ENCODE results near the gene ACOX2. TPM values are rescaled to one million over a fixed set of nuclear protein-coding genes. Genes with fewer than 3 reads are reported as not detected.

The ACOX2 gene
- total RNA-seq, 1 donor from 2014 or later, result 32.6 TPM

DNA sequence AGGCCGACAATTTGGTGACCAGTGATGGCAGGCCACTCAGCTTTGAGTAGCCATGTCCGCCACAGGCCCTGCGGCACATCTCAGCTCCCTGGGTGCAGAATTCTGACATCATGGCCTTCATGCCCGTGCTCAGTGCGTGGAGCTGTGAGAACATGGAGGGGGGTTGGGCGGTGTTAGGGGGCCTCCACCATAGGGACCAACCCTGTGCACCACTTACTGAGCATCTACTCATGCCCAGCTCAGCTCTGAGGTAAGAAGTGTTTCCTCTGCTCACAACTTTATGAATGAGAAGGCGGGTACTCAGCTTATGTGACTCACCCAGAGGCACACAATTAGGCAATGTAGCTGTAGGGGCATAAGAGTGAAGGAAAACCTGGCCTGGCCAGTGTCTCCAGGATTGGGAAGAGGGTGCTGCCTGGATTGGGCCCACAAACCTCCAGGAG lies 10.5 kb downstream of the ACOX2 start:
- H3K4me1 ChIP-seq, result no peaks in the 10 kb centered on the region
- no peak overlapping the region for H3K27ac ChIP-seq
- DNase-seq (ENCODE audit: low spot score in 2 of 2), result no peak
- TF ChIP-seq, protein P1, sequence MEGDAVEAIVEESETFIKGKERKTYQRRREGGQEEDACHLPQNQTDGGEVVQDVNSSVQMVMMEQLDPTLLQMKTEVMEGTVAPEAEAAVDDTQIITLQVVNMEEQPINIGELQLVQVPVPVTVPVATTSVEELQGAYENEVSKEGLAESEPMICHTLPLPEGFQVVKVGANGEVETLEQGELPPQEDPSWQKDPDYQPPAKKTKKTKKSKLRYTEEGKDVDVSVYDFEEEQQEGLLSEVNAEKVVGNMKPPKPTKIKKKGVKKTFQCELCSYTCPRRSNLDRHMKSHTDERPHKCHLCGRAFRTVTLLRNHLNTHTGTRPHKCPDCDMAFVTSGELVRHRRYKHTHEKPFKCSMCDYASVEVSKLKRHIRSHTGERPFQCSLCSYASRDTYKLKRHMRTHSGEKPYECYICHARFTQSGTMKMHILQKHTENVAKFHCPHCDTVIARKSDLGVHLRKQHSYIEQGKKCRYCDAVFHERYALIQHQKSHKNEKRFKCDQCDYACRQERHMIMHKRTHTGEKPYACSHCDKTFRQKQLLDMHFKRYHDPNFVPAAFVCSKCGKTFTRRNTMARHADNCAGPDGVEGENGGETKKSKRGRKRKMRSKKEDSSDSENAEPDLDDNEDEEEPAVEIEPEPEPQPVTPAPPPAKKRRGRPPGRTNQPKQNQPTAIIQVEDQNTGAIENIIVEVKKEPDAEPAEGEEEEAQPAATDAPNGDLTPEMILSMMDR (IDR thresholded peaks at IDR 0.05), result no peak
- H3K4me3 ChIP-seq, result no peak overlapping the region
- no peaks in the 10 kb centered on the region for H3K9me3 ChIP-seq
- peaks cover 18 to 72% of the 10 kb centered on the region in 2 donors for H3K36me3 ChIP-seq
- H3K27me3 ChIP-seq, result no peaks in the 10 kb centered on the region
- intact Hi-C loops (cut with DNase I), result no loop called here

DNA sequence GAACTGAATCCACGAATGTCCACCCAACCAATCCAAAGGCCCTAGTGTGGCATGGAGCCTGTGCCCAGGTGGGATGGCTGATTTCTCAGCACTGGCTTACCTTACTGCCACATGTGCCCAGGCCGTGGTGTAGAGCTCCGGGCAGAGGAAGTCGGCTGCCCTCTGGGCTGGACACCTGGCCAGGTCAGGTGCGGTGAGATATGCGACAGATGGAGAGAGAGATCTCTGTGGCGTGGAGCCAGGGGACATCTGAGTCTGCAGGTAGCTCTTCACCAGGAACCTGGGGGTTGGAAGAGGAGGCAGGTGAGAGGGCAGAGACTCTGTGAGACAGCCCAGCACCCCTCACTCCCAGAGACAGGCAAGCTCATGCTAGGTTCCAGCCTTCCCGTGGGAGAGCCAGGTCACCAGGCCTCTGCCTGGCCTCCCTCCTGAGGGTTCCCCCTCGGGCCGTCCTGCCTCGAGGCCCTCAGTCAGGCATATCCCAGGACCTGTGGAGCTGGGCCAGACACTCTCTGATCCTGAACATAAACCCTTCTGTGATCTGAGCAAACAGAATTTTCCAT lies 12.6 kb downstream of the ACOX2 start:
- TF ChIP-seq, protein P1 (IDR thresholded peaks at IDR 0.05), result no peak
- Histone ChIP-seq H3K27me3 (no peaks in the 10 kb centered on the region), H3K27ac (no peak overlapping the region), H3K4me3 (no peak overlapping the region), H3K9me3 (no peaks in the 10 kb centered on the region), H3K36me3 (peaks cover 28 to 71% of the 10 kb centered on the region in 2 donors), H3K4me1 (no peaks in the 10 kb centered on the region)
- intact Hi-C loops (cut with DNase I), result no loop called here
- no peak for DNase-seq (ENCODE audit: low spot score in 2 of 2)

DNA sequence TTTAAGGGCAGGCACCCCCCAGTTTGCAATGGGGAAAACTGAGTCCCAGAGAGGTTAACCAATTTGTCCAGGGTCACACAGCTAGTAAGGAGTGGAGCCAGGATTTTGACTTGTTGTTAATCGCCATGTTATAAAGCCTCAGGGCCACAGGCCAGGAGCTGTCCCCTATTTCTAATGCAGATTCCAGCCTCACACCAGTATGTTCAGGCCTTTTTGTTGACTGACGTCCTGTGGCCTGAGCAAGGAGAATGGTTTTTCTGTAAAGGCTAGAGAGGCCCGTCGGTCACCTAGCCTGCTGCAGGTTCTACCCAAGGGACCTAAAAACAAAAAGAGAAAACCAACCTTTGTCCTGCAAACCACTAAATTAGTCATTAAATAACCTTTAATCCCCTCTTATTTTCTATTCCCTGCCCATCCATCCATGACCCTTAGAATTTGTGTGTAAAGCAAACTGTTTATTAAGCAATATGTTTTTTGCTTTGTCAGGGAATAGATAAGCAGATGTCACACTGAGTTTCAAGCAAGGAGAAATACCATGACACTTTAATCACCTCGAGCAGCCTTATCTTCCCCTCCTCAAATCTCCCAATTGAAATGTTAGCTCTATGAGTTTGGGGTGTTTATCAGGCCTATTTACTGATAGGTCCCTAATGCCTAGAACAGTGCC lies 14.1 kb downstream of the ACOX2 start:
- TF ChIP-seq, protein P1 (IDR thresholded peaks at IDR 0.05), result no peak
- H3K36me3 ChIP-seq, result peaks cover 32 to 75% of the 10 kb centered on the region in 2 donors
- DNase-seq (ENCODE audit: low spot score in 2 of 2), result no peak
- no peaks in the 10 kb centered on the region for H3K9me3 ChIP-seq
- intact Hi-C loops (cut with DNase I), result no loop called here
- H3K27ac ChIP-seq, result no peak overlapping the region
- no peaks in the 10 kb centered on the region for H3K27me3 ChIP-seq
- H3K4me1 ChIP-seq, result no peaks in the 10 kb centered on the region
- no peak overlapping the region for H3K4me3 ChIP-seq

DNA sequence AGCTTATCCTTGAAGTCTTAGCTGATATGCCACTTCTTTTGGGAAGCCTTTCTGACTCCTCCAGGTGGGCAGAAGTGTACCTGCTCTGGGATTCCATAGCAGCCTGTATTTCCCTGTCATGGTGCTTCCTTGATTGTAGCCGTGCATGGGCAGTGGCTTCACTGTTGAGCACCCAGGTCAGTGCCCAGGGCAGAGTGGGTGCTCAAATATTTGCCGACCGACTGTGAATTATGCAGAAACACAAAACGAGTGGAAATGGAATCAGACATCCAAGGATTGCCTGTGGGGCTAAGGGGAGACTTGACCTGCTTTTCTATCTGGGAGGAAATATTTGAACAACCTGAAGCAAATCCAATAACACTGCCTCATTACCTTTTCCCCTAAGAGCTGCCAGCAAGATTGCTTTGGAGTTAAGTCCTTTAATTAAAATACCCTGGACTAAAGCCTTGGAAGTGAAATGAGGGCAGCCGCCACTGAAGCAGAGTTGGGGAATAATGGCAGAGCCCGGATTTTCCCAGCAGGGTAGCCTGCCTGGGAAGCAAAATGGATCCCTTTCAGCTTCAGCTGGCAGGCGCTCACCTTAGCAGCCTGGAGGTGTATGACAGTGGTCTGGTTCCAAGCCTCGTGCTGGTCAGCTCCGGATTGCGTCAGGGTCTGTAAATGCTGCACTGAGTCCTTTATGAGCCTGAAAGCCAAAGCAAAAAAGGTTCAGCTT lies 14.9 kb downstream of the ACOX2 start:
- intact Hi-C loops (cut with DNase I), result no loop called here
- no peak overlapping the region for H3K27ac ChIP-seq
- TF ChIP-seq, protein P1 (IDR thresholded peaks at IDR 0.05), result no peak
- H3K4me1 ChIP-seq, result no peaks in the 10 kb centered on the region
- H3K27me3 ChIP-seq, result no peaks in the 10 kb centered on the region
- no peak overlapping the region for H3K4me3 ChIP-seq
- H3K36me3 ChIP-seq, result peaks cover 38 to 71% of the 10 kb centered on the region in 2 donors
- no peak for DNase-seq (ENCODE audit: low spot score in 2 of 2)
- no peaks in the 10 kb centered on the region for H3K9me3 ChIP-seq

DNA sequence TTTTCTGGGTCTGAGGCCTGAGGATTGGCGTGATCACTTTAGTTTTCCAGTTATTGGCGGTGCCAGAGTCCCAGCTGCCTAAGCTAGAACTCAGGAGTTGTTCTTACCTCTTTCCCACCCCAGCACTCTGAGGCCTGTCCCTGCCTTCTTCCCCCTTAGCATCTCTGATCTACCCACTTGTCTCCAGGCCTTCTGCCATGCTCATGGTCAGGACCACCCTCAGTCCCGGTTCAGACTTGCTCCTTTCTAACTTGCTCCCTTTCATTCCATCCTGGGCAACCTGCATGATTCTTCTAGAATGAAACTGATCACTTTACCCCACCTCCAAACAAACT lies 15.7 kb downstream of the ACOX2 start:
- Histone ChIP-seq H3K4me3 (no peak overlapping the region), H3K27ac (no peak overlapping the region), H3K27me3 (no peaks in the 10 kb centered on the region), H3K9me3 (no peaks in the 10 kb centered on the region), H3K36me3 (peaks cover 45 to 70% of the 10 kb centered on the region in 2 donors), H3K4me1 (no peaks in the 10 kb centered on the region)
- no peak for DNase-seq (ENCODE audit: low spot score in 2 of 2)
- intact Hi-C loops (cut with DNase I), result no loop called here
- TF ChIP-seq, protein P1 (IDR thresholded peaks at IDR 0.05), result no peak
